Left ventricle myocardium superior (tissue), 1 donor: Measurements from ENCODE around the gene CD84. TPM values are rescaled to one million over a fixed set of nuclear protein-coding genes. Genes with fewer than 3 reads are reported as not detected.
"Not testable (repeated sequence)": the region's sequence is repeated elsewhere in the genome, so short reads cannot be mapped to it uniquely, and the experiment has no call there.

Experiments used
- ATAC-seq: fragments of 200-7000 bp; cut with Tn5 transposase; one replicate; pipeline ENCODE4 v1.9.1; 2020; ENCODE audit warnings: mild to moderate bottlenecking, moderate library complexity
- DNase-seq: peaks from one replicate; pipeline ENCODE4 v3.0.0-alpha.2; 2020
- intact Hi-C: fragments of 100-400 bp; cut with micrococcal nuclease; formaldehyde crosslinking; loops from one replicate; pipeline ENCODE4 v1.11.0; 2022
- total RNA-seq: library from RNA; stranded (reverse); fragmentation: NEBNext Ultra II Directional; extraction: Animal tissue kit (Norgen Biotek cat#: 25700); gene quantifications from one replicate; pipeline ENCODE4 v1.2.1, GENCODE V29; 2021
- donor health status: DM: no; HTN: yes; CAD: no; lungs with severe emphysema.

Gene CD84
- total RNA-seq, 1 donor from 2014 or later, result 2.8 TPM

DNA sequence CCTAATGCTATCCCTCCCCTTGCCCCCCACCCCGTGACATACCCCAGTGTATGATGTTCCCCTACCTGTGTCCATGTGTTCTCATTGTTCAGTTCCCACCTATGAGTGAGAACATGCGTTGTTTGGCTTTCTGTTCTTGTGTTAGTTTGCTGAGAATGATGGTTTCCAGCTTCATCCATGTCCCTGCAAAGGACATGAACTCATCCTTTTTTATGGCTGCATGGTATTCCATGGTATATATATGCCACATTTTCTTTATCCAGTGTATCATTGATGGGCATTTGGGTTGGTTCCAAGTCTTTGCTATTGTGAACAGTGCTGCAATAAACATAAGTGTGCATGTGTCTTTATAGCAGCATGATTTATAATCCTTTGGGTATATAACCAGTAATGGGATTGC, 55.5 kb downstream of the CD84 start:
- intact Hi-C loops, DNase-seq, ATAC-seq: not testable (repeated sequence)

GRCh38 chr1:160522622-160523345, 56.5 kb downstream of the CD84 start, which contains the start of gene SLAMF6:
Gene SLAMF6 (minus strand): TSS chr1:160523255. CDS start chr1:160523192, 63 bp downstream.
- no peak for DNase-seq
- intact Hi-C loops, result no loop called here
- ATAC-seq, result no peak

GRCh38 chr1:160522136-160522535, 57.2 kb downstream of the CD84 start:
- intact Hi-C loops, result no loop called here
- ATAC-seq (no peak), DNase-seq (no peak)

DNA sequence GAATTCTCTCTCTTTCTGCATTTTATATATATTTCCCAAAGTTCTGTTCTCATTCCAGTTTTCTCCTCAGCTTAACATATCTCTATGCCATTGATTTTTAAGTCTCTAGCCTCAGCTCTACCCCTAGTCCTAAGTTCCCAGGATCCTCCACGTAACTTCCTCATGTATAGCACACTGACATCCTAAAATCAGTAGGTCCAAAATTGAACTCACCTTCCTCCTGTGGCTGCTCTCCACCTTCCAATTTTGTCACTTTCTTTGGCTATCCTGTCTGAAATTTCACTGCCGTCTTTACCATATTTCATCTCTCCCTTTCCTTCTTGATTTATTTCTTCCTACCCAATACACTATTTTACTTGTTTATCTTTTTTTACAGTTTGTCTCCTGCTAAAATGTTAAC, 57.7 kb downstream of the CD84 start:
- intact Hi-C loops, result no loop called here
- DNase-seq (no peak), ATAC-seq (no peak)

GRCh38 chr1:160520999-160521398, 58.3 kb downstream of the CD84 start:
- no peak for ATAC-seq
- DNase-seq, result no peak
- intact Hi-C loops, result no loop called here

DNA sequence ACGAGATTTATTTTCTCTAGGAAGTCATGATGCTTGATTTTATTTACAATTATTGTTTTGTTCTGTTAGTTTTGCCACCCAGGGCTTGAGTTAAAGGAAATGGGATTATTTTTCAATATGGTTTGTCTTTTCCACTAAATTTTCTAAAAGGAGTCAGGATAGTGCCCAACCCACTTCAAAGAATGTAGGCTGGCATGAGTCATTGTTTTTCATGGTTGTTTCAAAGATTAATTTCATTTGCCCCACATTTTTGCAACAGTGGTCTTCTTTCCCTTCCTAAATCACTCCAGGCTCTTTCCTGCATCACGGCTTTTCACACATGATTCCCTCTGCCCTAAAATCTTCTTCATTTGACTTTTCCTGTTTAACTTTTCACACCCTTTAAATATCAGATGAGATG, 58.7 kb downstream of the CD84 start:
- intact Hi-C loops, result no loop called here

GRCh38 chr1:160519642-160520435, 59.5 kb downstream of the CD84 start:
- ATAC-seq (no peak), DNase-seq (no peak)
- intact Hi-C loops, result no loop called here

More for the DNA sequence above, 58.7 kb downstream of the CD84 start:
- ATAC-seq (no peak), DNase-seq (no peak)

DNA sequence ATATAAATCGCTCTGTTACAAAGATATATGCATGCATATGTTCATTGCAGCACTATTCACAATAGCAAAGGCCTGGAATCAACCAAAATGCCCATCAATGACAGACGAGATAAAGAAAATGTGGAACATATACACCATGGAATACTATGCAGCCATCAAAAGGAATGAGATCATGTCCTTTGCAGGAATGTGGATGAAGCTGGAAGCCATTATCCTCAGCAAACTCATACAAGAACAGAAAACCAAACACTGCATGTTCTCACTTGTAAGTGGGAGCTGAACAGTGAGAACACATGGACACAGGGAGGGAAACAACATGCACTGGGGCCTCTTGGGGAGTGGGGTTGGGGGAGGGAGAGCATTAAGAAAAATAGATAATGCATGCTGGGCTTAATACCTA, 61.8 kb downstream of the CD84 start:
- ATAC-seq, intact Hi-C loops: not testable (repeated sequence)

GRCh38 chr1:160515908-160516307, 63.4 kb downstream of the CD84 start:
- intact Hi-C loops, ATAC-seq, DNase-seq: not testable (repeated sequence)

More for the DNA sequence above, 61.8 kb downstream of the CD84 start:
- DNase-seq, result not testable (repeated sequence)

DNA sequence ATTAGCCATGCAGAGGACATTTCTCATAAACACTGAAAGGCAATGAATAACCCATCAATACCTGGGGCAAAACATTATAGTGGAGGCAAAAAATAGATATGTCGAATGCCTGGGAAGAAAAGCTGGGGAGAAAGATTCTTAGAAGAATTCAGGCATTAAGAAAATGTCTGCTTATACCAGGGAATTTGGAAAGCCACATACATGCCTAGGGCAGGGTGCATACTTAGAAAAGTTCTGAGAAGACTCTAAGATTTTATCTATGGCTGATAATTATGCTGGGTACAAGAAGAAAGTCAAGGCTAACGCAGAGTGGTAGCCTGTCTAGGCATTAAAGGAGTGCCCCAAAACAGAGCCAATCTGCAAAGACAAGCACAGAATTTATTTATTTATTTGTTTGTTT, 74.6 kb downstream of the CD84 start:
- ATAC-seq (no peak), DNase-seq (no peak)
- intact Hi-C loops, result no loop called here

DNA sequence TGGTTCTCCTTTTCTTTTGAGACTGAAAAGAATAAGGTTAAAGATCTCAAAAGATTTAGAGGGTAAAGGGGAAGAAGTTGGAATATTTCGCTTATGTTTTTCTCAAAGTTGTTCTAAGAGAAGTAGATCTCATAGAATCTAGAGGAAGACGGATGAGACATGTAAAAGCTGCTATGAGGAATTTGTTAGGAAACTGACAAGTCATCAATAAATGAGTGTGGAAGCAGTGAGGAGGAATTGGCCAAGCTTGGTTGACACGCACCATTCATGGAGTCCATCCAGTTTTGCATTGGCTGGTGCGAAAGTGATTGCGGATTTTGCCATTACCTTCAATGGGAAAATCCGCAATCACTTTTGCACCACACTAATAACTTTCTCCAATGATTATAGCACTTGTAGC, 76.2 kb downstream of the CD84 start:
- intact Hi-C loops, result no loop called here
- DNase-seq, result no peak
- ATAC-seq, result no peak

DNA sequence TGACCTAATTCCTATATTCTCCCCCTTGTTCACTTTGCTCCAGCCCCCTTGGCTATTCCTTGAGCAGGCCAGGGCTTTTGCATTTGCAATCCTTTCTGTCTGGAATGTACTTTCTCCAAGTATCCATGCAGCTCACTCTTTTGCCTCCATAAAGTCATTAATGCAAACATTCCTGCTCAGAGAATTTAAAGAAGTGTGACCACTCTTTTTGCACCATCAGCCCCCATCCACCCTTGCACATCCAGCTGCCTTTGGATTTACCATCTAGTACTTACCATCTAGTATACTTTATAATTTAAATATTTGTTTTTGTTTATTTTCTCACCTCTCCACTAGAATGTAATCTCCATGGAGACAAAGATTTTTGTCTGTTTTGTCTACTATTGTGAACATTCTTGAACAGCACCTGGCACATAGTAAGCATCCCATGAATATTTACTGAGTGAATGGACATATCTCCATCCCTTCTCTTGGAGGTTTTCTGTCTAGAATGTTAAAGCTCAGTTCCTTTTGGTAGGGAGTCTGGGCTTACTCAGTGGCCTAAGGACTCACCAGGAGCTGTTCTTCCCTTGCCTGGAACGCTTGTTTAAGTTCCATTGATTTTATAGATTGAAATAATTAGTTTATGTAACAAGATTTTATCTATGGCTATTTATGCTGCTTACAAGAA, 78.8 kb downstream of the CD84 start:
- no peak for ATAC-seq
- no peak for DNase-seq
- intact Hi-C loops, result no loop called here

GRCh38 chr1:160499631-160500030, 79.7 kb downstream of the CD84 start:
- intact Hi-C loops, result no loop called here
- DNase-seq (no peak), ATAC-seq (peak; percentile 64)

- intact Hi-C loops, ATAC-seq, DNase-seq: not testable (repeated sequence)
Measured at GRCh38 chr1:160498301-160499065, 80.8 kb downstream of the CD84 start.

- ATAC-seq (no peak), DNase-seq (no peak)
- intact Hi-C loops, result no loop called here
Measured at GRCh38 chr1:160496334-160496733, 83.0 kb downstream of the CD84 start.

DNA sequence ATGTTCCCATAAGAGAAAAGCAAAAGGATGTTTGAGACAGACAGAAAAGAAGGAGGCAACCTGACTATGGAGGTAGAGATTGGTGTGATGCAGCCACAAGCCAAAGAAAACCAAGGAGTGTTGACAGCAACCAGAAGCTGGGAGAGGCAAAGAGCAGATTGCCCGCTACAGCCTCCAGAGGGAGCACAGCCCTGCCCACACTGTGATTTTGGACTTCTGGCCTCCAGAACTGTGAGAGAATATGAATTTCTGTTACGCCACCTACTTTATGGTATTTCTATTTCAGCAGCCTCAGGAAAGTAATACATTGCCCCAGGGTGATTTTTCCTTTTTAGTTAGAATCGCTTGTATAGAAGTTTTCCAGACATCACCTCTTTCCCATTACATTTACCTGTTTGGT, 84.7 kb downstream of the CD84 start:
- intact Hi-C loops, result no loop called here
- ATAC-seq, result no peak
- DNase-seq, result no peak

GRCh38 chr1:160492617-160493016, 86.7 kb downstream of the CD84 start:
- DNase-seq (no peak), ATAC-seq (no peak)
- intact Hi-C loops, result no loop called here

DNA sequence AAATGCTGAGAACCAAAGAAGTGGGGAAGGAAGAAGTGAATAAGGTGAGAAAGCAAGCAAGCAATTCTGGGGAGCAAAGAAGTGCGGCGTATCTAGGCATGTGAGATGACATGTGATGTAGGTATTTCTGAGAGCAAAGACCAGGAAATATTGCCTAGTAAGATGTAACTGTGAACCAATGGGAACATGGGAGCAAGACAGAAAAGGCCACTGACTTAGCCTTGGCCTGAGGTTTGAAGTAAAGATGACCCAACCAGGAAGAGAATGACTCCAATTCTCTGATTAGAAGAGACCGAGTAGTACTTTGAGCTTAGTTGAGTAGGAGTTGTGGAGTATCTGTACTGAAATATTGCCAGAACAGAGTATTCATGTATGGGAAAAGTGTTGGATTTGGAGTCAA, 87.3 kb downstream of the CD84 start:
- DNase-seq, result no peak
- no peak for ATAC-seq
- intact Hi-C loops, result no loop called here
